ENCODE results near the gene AHCYL1.
A peak's percentile ranks its signal among the peaks of the same experiment; 100 is the strongest.

AHCYL1 gene

DNA sequence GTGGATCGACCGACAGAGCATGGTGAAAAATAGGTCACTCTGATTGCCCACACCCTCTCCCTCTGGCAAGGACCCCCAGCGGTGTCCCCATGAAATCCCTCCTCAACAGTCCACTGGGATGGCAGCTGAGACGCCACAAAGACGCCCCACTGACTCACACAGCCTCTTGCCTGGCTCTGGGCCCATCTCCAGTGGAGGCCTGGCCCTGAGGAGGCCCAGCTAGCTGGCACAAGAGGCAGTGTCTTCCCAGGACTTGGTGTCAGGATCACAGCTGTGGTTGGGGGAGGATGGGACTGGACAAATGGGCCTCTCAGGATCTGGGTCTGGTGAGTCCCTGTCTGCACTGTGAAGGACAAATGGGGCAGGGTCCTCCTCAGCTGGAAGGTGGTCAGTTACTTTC is 81.3 kb downstream of the AHCYL1 start:
- no peak overlapping the region for H3K4me3 ChIP-seq (ENCODE audit: low read depth in 1 of 2, low read length in 2 of 2)
- H3K9me3 ChIP-seq (ENCODE audit: control insufficient read depth in 1 of 2, low read length in 2 of 2) = no peaks in the 10 kb centered on the region
- no peaks in the 10 kb centered on the region for H3K36me3 ChIP-seq (ENCODE audit: control insufficient read depth in 1 of 2, insufficient read depth in 2 of 2, low read length in 2 of 2)
- peaks cover 0 to 29% of the 10 kb centered on the region in 2 donors for H3K4me1 ChIP-seq (ENCODE audit: control insufficient read depth in 1 of 2, insufficient read depth in 2 of 2, low read length in 2 of 2)
- H3K27me3 ChIP-seq (ENCODE audit: low read depth, low read length) = peaks cover 41% of the 10 kb centered on the region
- H3K27ac ChIP-seq (ENCODE audit: low read length) = no peak overlapping the region

DNA sequence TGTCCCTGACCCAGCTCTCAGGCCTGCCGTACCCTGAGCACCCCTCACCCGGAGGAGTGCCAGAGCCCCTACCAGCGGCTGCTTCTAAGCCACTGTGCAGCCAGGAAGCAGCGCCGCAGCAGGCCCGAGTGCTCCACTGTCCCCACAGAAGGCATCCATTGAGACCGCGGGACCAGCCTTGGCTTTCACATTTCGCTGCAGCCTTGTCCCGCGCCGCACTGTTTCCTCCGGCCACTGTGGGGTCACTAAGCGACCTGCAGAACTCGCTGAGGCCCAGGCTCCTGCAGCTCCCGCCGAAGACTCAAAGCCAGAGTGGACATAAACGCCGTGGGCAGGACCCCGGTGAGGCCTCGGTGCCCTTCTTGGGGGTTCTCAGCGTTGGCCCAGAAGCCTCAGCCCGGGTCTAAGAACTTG is 82.9 kb downstream of the AHCYL1 start:
- Histone ChIP-seq H3K36me3 (ENCODE audit: control insufficient read depth in 1 of 2, insufficient read depth in 2 of 2, low read length in 2 of 2) (no peaks in the 10 kb centered on the region), H3K27ac (ENCODE audit: low read length) (no peak overlapping the region), H3K27me3 (ENCODE audit: low read depth, low read length) (peaks cover 57% of the 10 kb centered on the region), H3K4me3 (ENCODE audit: low read depth in 1 of 2, low read length in 2 of 2) (no peak overlapping the region), H3K9me3 (ENCODE audit: control insufficient read depth in 1 of 2, low read length in 2 of 2) (peaks cover 0 to 4% of the 10 kb centered on the region in 2 donors), H3K4me1 (ENCODE audit: control insufficient read depth in 1 of 2, insufficient read depth in 2 of 2, low read length in 2 of 2) (peaks cover 0 to 31% of the 10 kb centered on the region in 2 donors)

DNA sequence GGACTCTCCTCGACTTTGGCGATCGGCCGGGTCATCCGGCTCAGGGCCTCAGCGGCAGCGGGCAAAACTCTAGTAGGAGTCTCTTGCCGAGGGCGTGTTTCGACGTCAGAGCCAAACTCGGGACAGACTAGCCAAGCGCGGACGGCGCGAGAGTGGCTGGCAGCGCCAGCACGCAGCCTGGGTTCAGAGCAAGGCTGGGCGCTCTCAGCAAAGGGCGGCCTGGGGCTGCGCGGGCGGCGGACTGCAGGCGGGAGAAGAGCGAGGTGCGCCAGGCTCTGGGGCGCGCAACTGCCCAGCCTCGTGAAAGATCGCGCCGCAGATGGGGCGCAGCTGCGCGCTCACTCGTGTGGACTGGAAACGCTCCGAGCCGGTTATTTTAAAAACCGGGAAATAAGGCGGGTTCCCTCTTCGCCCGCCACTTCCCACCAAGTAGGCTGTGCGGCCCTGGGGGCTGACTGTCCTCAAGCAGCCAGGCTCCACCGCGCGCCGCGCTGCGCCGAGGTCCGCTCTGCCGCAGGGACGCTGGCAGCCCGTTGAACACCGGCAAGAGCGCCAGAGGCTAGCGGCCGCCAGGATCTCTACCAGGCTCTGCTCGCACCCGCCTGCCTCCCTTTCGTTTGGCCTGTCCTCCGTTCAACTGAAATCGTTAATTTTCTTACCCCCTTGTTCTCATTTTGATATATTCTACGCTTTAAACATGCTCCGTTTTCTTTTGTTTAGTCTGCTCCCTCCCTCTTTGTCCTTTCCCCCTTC is 83.5 kb downstream of the AHCYL1 start:
- Histone ChIP-seq H3K27ac (ENCODE audit: low read length) (no peak overlapping the region), H3K27me3 (ENCODE audit: low read depth, low read length) (peaks cover 59% of the 10 kb centered on the region), H3K4me1 (ENCODE audit: control insufficient read depth in 1 of 2, insufficient read depth in 2 of 2, low read length in 2 of 2) (peaks cover 0 to 31% of the 10 kb centered on the region in 2 donors), H3K9me3 (ENCODE audit: control insufficient read depth in 1 of 2, low read length in 2 of 2) (peaks cover 0 to 4% of the 10 kb centered on the region in 2 donors), H3K36me3 (ENCODE audit: control insufficient read depth in 1 of 2, insufficient read depth in 2 of 2, low read length in 2 of 2) (no peaks in the 10 kb centered on the region), H3K4me3 (ENCODE audit: low read depth in 1 of 2, low read length in 2 of 2) (peak overlapping the region in 1 of 2 donors; percentile 22)

DNA sequence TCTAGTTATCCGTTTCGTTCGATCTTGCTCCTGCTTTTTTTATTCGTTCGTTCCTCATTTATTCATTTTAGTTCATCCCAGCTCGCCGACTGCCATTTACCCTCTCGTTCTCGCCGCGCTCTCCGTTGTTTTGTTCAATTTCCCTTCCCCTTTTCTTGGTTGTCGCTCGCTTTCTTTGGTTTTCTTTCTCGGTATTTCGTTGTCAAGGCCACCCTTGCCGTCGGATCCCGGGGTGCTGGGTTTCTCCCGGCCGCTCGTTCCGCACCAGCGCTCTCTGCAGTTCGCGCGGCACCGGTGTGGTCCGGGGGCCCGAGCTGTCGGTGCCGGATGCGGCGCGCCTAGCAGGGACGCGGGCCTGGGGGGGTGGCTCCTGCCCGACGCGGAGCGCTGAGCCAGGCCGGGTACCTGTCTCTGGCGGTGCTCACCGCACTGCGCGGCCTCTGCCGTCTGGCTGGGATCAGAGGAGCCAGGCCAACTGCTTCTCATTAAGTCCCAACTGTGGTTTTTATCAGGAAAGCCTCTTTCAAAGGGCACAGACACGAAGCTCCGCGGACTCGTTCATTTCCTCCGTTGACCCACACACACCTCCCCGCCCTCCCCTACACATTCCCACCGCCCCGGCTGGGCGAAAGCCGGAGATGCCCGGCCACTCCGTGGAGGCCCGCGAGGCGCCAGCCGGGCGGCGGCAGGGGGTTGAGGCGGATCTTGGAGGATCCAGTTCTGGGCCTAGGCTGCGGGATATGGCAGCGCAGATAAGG is 84.3 kb downstream of the AHCYL1 start:
- Histone ChIP-seq H3K4me3 (ENCODE audit: low read depth in 1 of 2, low read length in 2 of 2) (peak overlapping the region in 1 of 2 donors; percentile 22), H3K27ac (ENCODE audit: low read length) (no peak overlapping the region), H3K4me1 (ENCODE audit: control insufficient read depth in 1 of 2, insufficient read depth in 2 of 2, low read length in 2 of 2) (peaks cover 0 to 31% of the 10 kb centered on the region in 2 donors), H3K9me3 (ENCODE audit: control insufficient read depth in 1 of 2, low read length in 2 of 2) (peaks cover 0 to 4% of the 10 kb centered on the region in 2 donors), H3K36me3 (ENCODE audit: control insufficient read depth in 1 of 2, insufficient read depth in 2 of 2, low read length in 2 of 2) (no peaks in the 10 kb centered on the region), H3K27me3 (ENCODE audit: low read depth, low read length) (peaks cover 59% of the 10 kb centered on the region)

DNA sequence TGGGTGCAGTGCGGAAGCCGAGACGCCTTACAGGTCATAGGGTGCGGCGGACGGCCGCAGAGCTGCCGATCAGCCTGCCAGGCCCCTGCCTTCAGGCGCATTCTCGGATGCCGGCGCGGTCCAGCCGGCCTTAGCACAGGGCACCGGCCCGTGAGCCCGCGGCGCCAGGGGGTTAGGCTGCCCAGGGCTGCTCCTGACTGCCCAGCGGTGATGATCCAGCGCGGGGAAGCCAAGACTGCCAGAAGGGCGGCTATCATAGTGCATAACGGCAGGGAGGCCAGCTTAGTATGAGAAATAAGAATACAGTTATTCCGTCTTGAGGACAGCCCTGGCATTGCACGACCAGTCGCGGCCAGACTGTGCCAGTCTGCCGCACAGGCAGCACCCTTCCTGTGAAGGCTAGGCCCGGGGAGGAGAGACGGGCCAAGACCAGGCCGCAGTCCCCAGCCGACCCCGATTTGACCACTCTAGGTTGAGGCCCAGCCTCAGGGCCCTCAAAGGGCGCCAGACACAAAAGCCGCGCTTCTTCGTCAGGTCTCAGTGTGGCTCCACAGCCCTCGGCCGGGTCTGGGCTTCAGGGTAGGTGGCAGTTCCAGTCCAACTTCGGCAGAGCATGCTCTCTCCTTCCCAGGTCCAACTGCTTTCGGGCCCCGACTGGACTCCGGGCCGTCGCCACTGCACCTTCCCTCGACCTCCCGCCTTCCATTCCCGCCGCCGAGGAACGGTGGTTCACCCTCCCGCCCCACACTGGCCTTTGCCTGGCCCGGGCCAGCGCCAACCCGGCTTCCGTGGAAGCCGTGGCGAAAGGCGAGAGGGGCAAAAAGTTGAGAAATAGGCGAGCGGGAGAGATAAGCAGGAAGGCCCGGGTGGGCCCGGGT is 85.1 kb downstream of the AHCYL1 start:
- H3K4me3 ChIP-seq (ENCODE audit: low read depth in 1 of 2, low read length in 2 of 2) = peak overlapping the region in 1 of 2 donors; percentile 41
- no peaks in the 10 kb centered on the region for H3K36me3 ChIP-seq (ENCODE audit: control insufficient read depth in 1 of 2, insufficient read depth in 2 of 2, low read length in 2 of 2)
- no peak overlapping the region for H3K27ac ChIP-seq (ENCODE audit: low read length)
- H3K9me3 ChIP-seq (ENCODE audit: control insufficient read depth in 1 of 2, low read length in 2 of 2) = peaks cover 0 to 4% of the 10 kb centered on the region in 2 donors
- peaks cover 59% of the 10 kb centered on the region for H3K27me3 ChIP-seq (ENCODE audit: low read depth, low read length)
- H3K4me1 ChIP-seq (ENCODE audit: control insufficient read depth in 1 of 2, insufficient read depth in 2 of 2, low read length in 2 of 2) = peaks cover 0 to 31% of the 10 kb centered on the region in 2 donors

DNA sequence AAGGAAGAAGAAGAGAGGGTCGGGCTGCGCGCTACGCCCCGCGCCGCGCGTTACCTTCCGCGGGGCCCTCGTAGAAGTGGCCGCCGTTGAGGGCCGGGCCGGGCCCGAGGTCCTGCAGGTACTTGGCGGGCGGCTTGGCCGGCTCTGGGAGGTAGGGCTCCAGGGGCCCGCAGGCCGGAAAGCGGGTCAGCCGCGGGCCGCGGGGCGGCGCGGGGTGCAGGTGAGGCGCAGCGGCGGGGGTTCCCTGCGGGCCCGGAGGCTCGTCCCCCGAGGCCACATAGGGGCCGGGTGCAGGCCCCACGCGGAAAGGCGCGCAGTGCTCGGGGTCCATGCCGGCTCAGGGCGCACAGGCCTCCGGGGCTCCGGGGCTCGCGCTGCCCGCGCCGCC is 85.7 kb downstream of the AHCYL1 start:
- Histone ChIP-seq H3K4me3 (ENCODE audit: low read depth in 1 of 2, low read length in 2 of 2) (peak overlapping the region in 1 of 2 donors; percentile 41), H3K27me3 (ENCODE audit: low read depth, low read length) (peaks cover 59% of the 10 kb centered on the region), H3K27ac (ENCODE audit: low read length) (no peak overlapping the region), H3K9me3 (ENCODE audit: control insufficient read depth in 1 of 2, low read length in 2 of 2) (peaks cover 0 to 4% of the 10 kb centered on the region in 2 donors), H3K4me1 (ENCODE audit: control insufficient read depth in 1 of 2, insufficient read depth in 2 of 2, low read length in 2 of 2) (peaks cover 0 to 31% of the 10 kb centered on the region in 2 donors), H3K36me3 (ENCODE audit: control insufficient read depth in 1 of 2, insufficient read depth in 2 of 2, low read length in 2 of 2) (no peaks in the 10 kb centered on the region)

DNA sequence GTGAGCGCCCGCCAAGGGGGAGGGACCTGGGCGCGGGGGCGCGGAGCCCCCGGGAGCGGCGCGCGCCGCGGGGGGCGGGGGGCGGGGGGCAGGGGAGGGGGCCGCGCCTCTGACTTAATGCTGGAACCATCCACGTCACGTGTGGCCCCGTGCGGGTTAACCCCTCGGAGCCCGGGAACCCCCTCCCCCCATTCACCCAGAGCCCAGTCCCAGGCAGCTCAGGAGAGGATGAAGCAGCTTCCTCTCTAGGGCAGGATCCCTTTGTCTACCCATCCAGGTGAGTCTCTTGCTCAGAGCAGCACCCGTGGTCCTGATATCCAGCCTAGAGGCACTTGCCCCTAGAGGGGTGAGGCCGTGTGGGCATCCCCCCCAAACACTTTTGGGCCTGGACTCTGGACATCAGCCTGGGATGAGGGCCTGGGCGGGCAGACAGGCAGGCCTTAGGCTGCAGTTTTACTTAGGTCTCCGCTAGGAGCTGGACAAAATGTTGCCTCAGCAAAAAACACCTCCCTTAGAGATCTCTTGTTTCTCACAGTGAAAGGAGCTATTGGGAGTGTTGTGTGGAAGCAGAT is 86.2 kb downstream of the AHCYL1 start, which contains the start of gene ALX3:
Gene ALX3, minus strand, starts transcription at position 2 of the 572 bp plus-strand sequence. CDS start 60 bp downstream, outside the sequence.
- Histone ChIP-seq H3K4me3 (ENCODE audit: low read depth in 1 of 2, low read length in 2 of 2) (peak within 1 kb of the TSS in 1 of 2 donors; percentile 41), H3K27me3 (ENCODE audit: low read depth, low read length) (peaks cover 59% of the 10 kb centered on the region), H3K27ac (ENCODE audit: low read length) (no peak within 1 kb of the TSS), H3K9me3 (ENCODE audit: control insufficient read depth in 1 of 2, low read length in 2 of 2) (peaks cover 0 to 4% of the 10 kb centered on the region in 2 donors), H3K36me3 (ENCODE audit: control insufficient read depth in 1 of 2, insufficient read depth in 2 of 2, low read length in 2 of 2) (no peaks in the 10 kb centered on the region), H3K4me1 (ENCODE audit: control insufficient read depth in 1 of 2, insufficient read depth in 2 of 2, low read length in 2 of 2) (peaks cover 0 to 31% of the 10 kb centered on the region in 2 donors)
